SIG-M5 treated with dmso at 0.1 percent for 504 hours (cell line): ENCODE results near the gene MXI1.
"Not testable (repeated sequence)": the region's sequence is repeated elsewhere in the genome, so short reads cannot be mapped to it uniquely, and the experiment has no call there.

Experiments
- DNase-seq: peaks from one replicate; lab custom pipeline; 2025; ENCODE audit not compliant: unreplicated experiment; lab: John Stamatoyannopoulos, UW

Gene MXI1

DNA sequence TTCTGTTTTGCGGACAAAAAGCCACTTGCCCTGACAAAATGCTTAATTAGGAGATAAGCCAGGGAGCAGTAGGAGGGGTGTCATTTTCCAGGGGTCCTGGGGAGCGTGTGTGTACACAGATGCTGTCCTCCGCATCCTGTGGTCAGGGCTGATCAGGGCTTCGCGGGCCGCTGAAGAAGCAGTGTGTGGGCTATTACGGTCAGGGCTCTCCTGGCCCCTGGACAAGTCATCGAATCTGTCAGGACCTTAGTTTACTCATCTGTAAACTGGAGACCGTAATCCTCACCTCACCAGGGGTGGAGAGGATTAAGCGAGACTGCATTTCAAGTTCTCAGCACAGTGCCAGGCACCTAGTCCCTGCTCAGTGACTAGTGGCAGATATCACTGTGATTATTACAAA lies 26.0 kb upstream of the MXI1 start:
- no peak for DNase-seq

DNA sequence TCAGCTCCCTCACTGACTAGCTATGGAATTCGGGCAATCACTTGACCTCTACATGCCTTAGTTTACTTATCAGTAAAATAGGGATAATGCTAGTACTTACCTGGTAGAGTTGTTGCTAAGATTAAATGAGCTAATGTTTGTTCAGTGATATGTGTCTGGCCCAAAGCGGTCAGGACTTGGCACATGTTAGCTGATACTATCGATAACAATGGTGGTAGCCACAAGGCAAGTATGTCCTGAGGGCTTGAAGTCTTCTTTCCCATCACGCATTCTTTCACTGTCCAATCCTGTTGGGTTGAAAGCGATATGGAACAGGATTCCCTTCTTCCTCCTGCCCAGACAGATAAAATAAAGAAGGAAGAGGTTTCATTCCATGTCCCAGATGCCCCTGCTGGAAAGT lies 25.5 kb upstream of the MXI1 start:
- DNase-seq: no peak

DNA sequence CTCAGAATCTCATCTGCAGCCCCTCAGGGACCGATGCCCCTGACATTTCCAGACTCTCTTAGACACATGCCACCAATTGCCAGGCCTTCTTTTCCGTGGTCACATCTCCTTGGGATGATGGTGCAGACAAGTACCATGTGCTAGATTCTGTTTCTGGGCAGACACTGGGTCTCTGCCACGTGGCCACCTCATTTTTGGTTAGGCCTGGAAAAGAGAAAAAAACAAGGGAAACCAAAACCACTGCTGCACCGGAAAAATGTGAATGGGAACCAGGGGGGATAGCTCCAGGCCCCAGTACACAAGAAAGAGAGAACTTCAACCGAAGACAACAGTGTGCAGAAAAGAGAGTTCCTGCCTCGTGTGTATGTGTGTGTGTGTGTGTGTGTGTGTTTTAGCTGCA lies 23.0 kb upstream of the MXI1 start:
- no peak for DNase-seq

DNA sequence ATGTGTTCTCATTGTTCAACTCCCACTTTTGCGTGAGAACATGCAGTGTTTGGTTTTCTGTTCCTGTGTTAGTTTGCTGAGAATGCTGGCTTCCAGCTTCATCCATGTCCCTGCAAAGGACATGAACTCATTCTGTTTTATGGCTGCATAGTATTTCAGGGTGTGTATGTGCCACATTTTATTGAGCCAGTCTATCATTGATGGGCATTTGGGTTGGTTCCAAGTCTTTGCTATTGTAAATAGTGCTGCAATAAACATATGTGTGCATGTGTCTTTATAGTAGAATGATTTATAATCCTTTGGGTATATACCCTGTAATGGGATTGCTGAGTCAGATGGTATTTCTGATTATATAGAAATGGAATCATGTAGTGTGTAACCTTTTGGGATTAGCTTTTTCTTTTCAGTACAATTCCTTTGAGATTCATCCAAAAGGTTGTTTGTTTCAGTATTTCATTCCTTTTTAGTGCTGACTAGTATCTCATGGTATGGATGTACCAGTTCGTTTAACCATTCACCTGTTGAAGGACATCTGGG lies 21.7 kb upstream of the MXI1 start:
- not testable (repeated sequence) for DNase-seq

DNA sequence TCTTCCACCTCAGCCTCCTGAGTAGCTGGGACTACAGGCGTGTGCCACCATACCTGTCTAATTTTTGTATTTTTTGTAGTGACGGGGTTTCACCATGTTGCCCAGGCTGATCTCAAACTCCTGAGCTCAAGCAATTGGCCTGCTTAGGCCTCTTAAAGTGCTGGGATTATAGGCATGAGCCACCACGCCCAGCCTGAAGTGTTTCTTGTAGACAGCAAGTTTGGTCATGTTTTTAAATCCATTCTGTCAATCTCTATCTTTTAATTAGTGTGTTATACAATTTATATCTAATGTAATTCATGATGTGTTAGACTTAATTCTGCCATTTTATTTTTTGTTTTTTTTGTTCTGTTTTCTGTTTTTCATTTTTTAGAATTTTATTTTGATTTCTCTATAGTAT lies 17.2 kb upstream of the MXI1 start:
- DNase-seq: no peak

DNA sequence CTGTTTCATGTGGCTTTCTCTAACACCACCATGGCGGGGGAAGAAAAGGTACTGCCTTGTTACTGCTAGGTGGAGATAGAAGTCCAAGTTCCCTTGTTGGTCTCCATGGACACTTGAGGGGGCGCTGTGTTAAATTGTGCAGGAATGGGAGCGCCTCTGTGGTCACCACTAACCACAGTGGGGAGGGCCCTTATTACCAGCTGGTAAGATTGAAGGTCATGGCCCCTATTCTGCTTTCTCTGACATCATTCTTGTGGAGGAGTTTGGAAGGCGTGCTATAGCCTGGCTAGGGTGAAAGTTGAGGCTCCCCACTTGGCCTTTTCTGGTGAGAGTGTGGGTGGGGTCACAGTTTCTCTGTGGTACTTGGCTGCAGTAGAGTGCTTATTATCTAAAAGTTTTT lies 14.9 kb upstream of the MXI1 start:
- DNase-seq: no peak

DNA sequence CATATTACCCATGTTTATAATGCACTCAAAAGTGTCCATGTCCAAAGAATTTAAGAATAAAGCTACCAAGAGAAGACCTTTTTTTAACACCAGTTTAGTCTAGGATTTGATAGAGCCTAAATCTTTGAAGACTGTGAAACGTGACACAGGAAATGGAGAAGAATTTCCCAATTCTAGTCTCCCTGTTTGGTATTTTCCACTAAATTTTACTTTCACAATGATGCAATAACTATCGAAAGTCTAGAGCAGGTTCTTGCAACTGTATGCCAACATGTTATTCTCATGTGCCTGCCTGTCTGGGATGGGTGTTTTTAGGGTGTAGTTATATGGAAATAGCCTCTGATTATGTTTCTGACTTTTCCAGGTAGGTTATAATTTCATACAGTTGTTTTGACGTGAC lies 6.9 kb upstream of the MXI1 start:
- DNase-seq: peak; percentile 70

DNA sequence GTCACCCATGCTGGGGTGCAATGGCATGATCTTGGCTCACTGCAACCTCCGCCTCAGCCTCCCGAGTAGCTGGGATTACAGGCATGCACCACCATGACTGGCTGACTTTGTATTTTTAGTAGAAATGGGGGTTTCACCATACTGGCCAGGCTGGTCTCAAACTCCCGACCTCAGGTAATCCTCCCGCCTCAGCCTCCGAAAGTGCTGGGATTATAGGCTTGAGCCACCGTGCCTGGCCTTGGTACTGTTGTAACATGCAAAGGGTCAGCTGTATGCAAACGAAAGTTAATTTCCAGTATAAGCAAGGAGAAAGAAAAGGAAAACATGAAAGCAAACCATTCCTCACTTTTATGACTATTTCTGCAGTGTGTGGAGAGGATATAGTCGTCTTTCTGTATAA lies 6.4 kb upstream of the MXI1 start:
- not testable (repeated sequence) for DNase-seq

DNA sequence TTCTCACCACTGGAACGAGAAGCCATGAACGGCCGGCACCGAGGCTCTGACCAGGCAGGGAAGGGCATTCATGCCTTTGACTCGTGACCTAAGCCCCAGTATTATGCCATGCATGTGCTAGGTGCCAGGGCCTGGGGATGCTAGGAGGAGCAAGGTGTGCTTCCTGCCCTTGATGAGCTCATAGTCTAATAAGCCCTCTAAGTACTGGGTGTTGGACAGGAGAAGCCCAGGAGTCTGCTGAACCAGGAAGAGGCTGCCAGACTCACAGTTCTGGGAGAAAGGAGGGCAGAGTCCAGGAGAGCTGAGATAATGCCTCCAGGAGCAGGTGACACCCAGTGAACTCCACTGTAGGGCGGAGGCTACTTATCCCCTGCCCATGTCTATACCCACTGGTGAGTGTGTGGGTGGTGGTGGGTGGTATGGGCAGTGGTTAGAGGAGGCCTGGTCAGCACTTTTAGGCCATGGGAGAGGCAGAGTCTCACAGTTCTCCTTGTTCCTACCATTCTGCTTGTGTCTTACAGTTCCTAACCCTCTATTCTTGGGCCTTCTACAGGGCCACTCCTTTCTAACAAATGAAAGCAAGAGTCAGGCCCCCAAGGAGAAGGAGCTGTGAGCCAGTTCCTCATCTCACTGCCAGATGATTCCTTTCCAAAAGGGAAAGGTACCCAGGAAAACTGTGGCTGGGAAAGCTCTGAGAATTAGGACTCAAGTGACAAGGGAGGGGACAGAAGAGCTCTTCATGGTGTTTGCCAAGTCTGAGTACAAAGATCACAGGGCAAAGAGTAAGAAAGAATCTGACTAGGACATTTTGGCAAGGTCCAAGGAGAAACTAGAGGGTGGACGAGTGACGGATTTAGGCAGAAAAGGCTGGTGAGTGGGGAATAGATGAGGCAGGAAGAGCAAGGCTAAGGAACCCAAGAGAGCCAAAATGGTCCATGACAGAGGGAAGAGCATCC lies 3.6 kb upstream of the MXI1 start:
- no peak for DNase-seq

DNA sequence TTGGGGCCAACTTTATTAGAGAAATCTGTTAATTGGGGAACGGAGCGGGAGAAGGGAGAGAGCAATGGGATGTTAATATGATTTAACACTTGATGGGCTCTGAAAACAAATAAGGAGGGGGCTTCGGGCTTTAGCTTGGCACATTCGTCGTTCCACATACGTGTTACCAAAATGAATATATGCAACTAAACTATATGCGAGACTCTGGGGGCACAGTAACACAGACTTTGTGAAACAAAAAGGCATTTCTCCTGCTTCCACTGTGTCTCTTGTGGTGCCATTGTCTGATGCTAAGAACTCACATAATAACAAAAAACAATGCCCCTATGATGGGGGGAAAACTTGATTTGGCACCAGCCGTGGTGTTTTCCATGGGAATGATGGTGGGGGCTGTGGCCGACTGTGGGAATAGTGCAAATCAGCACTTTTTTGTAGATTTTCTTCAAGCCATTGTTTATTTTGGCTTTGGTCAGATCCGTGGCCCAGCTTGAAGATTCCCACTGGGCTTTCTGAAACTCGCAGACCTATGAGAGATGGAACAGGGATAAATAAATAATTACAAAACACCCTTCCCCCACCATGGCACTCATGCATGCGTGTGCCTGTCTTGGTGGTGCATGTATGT lies 2.2 kb upstream of the MXI1 start:
- no peak for DNase-seq

DNA sequence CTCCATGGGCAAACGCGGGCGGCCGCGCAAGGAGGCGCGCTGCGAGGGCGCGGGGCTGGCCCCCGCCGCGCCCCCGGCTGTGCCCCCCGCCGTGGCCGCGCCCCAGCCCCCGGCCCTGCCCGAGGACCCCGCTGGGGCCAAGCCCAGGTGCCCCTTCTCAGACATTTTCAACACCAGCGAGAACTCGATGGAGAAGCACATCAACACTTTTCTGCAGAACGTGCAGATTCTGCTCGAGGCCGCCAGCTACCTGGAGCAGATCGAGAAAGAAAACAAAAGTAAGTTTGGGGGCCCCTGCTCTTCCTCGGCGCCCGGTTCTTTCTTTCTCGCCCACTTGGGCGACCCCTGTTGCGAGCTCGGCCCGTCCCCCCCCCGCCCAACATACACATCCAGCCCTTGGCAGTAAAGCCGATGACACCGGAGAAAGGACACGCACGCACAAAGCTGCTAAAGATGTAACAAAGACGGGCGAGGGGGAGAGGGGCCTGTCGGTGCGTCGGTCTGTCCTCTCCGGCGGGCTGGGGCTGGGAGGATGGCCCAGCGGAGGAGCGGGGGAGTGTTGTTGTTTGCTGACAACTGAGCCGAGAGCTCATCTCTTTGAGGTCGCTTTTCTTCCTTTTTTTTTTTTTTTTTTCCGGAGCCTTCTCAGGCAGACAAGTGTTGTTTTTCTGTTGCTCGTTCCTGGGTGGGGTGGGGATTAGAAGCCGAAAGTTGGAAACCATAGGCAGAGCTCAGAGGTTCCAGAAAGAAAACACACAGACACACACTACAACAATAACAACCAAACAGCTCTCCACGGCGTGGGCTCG lies 604 bp downstream of the MXI1 start:
- peak; percentile 60 for DNase-seq

DNA sequence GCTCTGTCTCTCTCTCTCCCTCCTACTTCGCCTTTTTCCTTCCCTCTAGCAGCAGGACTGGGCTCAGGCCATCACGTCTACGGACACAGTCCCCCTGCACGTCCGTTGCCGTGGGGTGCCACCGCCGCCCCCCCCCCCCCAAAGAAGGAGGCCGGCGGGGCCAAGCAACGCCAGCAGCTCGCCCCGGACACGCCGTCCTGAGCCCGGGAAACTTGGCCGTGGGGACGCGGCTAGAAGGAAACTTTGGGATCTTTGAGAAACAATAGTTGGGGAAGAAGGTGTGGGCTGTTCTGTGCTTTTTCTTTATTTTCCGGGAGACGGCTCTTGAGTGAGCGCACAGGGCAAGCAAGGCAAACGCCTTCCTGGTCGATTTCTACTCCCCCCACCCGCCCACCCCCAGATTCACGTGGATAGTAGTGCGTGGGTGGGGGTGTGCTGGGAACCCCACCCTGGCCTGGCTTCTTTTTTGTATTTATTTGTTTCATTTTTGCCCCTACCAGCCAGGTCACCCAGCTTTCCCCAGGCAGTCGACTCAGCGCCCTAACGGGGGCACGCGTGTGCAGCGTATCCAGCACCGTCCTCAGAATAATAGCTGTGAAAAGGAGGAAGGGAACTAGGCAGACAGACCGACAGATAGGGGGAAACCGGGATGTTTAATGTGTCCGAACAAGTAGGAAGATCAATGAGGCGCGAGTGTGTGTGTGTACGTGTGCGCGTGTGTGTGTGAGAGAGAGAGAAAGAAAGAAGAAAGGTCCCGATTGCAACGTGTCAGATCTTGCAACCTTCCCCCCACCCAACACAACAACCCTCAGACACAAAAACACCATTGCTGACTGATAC lies 1.4 kb downstream of the MXI1 start:
- DNase-seq: peak; percentile 54

DNA sequence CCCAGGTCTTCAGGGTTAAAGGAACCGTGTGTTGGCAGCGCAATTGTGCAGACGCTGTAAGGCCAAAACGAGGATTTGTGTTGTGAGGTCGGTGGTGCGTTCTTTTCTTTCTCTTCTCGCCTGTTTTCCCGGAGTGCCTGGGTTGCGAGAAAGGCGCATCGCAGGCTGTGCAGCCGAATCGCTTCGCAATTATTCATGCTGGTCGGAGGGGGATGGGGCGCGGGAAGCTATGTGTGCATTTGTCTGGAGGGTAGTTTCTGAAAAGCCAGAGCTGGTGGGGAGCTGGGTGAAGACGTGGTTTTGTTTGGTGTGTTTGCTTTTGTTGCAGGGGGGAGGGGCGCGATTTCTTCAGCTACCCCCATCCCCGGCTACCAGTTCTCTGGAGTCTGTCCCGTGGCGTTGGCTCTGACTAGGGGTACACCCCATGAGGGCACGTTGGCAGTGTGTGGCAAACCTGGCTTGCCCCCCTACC lies 2.1 kb downstream of the MXI1 start:
- peak; percentile 51 for DNase-seq

DNA sequence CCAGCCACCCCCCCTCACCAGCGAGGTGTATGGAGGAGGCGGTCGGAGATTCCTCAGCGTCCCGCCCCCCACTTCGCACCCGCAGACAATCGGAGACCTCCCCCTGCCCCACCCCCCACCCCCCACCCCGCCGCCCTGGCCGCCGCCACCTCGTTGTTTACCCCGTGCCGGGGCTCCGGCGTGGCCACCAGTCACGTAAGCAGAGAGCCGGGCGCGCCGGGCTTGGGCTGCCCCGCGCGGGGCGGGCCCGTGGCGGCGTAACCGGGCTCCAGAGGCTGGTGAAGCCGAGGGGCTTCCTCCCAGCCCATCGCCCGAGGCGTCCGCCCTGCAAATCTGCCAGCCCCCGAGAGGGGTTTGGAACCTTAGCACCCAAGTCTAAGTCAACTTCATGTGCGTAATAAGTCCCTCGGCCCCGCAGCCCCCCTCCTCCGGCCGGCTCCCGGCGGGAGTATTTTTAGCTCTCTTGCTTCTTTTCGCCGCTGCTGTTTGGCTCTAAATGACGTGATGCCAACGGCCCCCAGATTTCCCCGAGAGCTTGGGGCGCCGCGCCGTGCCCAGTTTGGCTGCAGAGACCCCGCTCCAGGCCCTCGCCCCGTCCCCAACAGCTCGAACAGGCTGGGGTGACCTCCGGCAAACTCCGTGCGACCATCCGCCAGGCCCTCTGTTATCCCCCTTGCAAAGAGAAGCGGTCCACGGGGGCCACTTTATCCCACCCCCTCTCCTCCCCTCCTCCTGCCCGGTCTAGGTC lies 2.7 kb downstream of the MXI1 start:
- no peak for DNase-seq

DNA sequence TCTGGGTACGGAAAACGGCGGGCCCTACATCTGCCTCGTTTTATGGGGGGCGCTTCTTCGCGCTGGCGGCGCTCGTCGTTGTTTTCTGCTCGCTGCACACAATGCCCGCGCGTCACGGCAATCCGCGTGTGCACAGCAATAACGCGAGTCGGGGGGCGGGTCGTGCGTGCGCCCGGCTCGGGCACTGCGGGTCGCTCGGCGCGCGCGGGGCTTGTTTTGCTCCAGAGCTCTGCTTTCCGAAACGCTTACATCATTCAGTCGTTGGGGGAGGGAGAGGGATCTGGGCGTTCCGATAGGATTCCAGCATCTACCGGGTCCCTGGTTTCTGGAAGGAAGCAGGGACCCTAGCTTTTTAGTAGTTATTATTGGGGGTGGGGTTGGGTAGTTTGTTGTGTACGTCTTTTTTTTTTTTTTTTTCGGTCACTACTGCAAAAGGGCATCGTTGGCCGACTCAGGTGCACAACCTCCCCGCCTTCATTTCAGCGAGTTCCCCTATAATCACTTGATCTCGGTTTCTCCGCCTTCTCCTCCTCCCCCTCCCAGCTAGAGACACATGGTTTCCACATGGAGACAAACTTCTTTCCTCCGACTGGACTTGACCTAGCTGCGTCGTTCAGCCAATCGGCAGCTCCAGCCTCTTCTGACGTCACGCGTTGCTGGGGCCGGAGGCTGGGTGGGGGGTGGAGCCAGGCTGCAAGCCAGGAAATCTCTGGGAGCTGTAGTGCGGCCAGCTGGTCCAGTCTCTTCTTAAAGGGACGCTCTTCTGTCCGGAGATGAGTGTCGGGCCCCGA lies 3.5 kb downstream of the MXI1 start:
- peak; percentile 98 for DNase-seq

DNA sequence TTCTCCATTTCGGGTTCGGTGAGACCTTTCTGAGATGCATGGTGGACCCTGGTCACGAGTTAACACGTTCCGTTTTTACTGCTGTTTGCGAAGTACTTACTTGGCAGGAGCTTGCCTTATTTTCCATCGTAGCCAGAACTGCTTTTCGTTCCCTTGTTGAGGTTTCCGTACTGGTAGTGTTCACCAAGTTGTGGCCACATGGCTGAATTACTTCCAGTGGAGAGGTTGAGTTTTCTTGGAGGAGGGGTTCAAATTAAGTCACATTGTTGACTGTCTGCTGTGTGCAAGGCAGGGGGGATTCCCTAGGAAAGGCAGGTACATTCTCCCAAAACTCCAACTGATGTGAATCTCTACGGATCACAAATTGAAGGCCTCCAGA lies 4.0 kb downstream of the MXI1 start:
- no peak for DNase-seq

DNA sequence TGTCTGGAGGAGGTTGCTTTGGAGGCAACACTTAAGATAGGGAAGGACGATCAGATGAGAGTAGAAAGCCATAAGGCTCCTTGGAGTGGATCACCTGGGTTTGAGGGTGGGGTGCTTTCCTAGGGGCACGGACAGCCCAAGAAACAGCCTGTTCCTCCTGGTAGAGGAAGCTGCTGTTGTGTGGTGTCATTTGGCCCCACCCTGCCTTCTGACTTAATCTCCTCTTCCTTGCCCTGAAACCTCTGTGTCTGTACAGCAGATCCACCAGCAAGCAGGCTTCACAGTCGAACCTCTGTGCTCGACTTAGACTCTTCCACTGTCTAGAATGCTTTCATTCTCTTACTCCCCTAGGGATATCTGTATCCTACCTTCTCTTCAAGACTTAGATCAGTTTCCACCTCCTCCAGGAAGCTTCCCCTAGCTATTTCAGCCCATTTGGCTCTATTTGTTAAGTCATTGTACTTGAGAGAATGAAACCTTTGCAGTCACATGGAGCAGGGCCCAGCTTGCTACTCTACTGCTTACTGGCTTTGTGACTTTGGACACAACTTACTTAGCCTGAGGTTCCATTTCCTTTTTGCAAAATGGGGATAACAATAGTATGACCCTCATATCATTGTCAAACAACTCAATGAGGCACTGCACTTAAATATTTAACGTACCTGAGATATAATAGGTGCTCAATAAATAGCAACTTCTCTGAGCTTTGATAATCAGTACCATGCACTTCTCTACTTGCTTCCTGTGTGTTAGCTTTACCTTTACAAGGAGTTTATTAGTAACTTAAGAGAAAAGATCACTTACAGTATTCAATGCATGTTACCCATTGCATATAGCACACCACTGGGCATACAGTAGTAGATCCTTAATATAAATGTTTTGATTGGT lies 5.0 kb downstream of the MXI1 start:
- peak; percentile 69 for DNase-seq

DNA sequence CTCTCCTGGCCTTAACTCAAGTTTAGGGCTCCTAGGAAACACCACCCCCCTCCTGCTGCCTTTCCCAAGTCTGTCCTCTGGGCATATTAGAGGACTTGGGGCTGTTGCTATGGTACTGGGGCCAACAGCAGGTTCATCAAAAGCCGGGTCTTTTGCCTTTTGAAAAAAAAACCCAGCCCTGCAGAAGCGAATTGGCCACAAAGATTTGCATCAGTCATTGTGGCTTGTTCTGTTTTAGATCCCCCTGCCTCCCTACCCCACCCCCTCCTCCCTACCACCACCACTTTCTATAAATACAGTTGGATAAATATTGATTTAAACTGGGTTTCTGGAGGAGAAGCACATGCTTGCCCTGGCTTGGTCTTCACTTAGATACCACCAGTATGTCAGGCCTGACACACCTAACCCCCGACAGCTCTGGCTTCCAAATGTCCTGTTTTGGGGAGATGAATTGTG lies 7.0 kb downstream of the MXI1 start:
- DNase-seq: peak; percentile 54
